HG02943 (cell line): ENCODE results near the gene IER3.

Experiments used
- ATAC-seq: cut with Tn5 transposase; IDR thresholded peaks from one replicate; pipeline ENCODE4 v1.9.1; 2021; ENCODE audit warnings: mild to moderate bottlenecking, low read depth, moderate library complexity; ENCODE audit not compliant: unreplicated experiment

Gene IER3

DNA sequence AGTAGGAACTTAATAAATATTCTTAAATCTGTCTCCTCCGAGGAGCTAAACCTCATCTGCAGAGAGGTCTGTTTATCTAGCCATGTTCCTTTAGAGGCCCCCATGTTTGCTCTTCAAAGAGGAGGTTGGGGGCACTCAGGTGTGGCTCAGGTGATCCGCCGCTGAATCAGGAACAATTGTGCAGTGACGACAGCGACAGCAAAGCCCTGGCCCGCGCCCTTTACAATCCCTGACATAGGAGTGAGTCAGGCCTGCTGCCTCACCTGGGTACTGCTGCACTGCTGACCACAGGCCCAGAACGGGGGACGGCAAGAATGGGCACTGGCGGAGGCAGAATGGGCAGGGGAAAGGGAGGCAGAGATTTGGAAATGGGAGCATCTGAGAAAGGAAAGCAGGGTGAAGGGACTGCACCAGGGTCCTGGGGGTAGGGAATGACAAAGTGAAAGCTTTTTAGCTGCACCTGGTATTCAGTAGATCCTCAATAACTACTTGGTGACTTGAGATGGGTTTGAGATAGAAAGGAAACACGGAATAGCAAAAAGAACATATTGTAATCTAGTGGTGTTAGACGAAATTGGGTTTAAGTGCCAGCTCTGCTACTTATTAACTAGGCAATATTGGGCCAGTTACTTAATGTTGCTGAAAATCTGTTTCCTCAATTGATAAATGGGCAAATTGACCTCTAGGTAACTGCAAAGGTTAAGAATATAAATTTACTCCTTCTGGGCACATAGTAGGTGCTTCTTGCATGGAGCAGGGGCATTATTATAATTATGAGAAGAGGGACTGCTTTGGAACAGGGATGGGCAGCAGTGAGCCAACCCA lies 5.4 kb upstream of the IER3 start:
- no peak for ATAC-seq

DNA sequence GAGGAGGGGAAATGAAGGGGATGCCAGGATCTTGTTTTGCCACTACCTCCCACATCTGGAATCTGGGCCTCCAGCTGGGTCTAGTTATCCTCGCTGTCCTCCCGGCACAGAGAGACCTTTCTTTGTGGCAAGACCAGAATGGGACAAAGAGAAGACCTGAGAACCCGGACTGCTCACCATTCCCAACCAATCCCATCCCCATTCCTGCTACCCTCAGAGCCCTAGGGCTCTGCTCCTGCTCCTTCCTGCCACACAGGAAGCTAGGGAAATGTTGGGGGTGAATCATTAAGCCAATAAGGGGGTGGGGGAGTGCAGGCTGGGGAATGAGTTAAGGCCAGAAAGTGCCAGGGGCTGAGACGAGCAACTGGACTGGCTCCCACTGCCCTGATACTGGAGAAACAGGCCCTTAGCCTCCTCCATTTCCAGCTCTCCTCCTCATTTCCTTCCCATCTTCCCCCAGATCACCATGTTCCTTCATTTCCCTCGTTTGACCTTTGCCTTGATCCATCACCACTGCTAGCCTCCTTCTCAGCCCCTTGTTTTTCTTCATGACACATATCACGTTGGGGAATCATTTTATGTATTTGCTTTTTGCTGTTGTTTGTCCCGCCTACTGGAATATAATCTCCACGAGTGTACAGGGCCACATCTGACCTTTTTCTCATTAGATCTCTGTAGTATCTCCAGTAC lies 4.6 kb upstream of the IER3 start:
- ATAC-seq = no peak

DNA sequence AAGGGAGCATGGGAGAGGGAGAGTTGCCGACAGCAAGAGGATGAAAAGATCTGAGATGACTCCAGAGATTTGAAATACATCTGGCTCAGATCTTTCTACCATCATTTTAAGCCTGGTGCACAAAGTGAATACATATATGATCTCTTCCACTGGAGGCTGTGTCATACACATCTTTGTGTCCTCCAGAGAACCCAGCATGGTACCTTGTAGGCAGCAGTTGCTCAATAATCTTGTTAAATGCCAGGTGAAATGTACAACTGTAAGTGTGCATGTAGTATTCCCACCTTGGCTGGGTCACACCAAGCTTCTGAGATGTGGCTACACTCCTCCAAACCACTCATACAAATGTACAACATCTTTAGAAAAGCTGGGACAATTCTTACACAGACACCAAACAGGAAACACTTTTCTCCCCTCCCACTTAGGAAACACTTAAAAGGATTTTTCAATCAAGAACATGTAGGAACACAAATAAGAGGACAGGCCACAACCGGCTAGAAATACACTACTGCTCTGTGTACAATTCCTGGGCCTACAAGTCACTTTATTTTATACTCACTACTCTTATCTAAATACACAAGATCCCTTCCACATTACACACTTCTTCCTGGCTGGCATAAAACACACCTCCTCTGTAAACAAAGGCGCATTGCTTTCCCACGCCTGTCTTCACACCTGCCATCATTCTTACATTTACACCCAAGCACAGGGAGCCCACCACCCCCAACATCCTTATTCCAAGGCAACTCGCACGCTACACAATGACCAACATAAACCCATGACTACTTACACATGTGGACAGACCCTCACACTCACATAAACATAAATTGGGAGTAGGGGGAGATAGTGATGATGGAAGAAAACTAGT lies 3.8 kb upstream of the IER3 start:
- no peak for ATAC-seq

DNA sequence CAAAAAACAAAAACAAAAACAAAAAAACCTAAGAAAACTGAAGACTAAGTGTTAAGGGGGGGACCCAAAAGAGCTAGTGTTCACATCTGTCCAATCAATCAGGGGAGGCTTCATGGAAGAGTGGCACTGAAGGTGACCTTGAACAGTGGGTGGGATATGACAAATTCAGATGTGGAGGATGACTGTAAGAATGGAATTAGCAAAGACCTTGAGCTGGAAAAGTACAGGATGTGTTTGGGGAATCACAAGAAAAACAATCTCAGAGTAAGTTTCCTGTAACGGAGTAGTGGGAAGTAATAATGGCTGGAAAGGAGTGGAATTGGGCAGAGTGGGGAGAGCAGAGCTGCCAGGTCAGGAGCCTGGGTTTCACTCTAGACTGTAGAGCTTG lies 2.9 kb upstream of the IER3 start:
- ATAC-seq = no peak

DNA sequence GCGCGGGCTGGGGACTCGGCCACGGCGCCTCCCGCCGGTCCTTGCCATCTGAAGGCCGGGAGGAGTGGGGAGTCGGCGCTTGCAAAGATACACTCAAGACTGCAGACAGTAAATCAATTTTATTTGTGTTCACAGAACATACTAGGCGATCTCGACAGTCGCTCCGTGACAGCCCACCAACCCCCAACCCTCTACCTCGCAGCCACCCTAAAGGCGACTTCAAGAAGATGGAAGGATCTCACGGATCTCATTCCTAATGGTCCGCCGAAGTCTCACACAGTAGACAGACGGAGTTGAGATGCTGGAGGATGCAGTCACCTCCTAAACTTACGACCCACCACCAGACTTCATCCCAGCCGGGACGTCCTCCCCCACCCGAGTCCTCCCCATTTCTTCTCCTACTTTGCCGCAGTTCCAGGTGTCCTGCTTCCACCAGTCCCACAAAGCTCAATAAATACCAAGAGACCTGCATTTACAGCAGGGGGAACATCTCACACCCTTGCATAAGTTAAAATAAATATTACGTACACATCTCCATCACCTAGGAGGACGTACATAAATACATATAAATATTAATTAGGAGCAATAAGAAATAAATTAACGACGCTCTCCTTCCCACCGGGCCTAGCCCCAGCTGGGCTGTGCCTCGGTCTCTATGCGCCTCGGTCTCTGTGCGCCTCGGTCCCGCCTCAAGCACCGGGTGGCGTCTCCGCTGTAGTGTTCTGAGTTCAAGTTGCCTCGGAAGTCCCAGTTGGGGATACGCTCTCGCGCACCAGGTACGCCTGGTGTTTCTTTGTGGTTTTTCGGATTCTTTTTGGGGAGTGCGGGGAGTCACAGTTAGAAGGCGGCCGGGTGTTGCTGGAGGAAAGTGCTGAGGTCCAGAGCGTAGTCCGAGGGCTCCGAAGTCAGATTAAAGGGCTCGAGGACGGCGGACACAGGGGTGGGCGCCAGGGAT lies 971 bp downstream of the IER3 start:
- no peak for ATAC-seq

DNA sequence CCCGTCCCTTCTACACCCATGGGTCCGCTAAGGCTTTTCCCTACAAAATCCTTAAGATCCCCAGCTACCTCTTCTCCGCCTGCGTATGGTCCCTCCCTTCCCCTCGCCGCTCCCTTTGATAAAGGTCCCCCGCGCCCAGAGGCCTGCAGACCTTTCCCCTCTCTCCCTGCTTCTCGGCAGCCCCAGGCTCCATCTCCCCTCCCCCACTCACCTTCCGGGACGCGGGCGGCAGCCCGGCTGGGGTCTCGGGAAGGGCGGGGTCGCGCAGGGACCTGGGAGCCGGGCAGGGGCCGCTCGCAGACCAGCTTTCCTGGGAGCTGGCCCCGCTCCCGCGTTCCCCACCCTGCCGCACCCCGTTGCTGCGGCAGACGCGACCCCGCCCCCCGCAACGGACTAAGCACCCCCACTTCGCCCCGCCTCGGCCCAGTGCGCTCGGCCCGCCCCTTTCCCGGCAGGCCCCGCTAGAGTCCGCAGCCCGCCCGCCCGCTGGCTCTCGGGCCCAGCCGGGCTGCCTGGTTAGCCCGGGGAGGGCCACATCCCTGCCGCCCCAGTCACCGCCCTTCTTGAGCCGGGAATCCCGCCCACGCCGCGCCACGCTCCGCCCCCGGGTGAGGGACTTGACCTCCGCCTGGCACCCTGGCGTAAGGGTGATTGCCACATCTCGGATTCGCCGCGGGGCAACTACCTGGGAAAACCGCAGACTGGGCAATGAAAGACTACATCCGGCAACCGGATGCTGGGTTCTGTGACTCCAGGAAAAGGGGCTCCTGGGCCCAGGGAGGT lies 1.8 kb downstream of the IER3 start, which contains the start of gene FLOT1:
Gene FLOT1, minus strand, starts transcription at position 372 of the 783 bp plus-strand sequence. CDS start 498 bp downstream, outside the sequence.
- peak; percentile 62 for ATAC-seq

DNA sequence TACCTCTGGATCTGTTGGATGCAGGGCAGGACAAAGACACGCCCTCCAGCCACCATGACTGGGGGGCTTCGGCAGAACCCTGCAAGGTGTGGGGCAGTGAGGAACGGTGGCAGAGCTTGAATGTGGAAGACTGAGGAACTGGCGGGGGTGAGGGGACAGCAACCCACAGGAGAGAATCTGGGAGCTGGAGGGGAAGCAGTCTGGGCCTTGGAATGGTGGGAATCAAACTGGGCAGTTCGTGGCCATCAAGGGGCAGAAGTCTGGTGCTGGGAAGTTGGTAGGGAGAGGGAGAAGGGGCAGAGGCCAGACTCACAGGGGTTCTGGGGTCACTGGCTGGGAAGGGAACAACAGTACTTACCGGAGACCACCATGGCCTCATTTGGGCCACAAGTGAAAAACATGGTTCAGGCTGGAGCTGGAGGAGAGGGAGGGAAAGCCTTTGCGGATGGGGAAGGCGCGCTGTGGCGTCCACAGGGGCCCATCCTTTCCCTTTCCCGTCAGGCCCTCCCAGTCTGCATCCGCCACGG lies 2.5 kb downstream of the IER3 start:
- ATAC-seq = no peak

DNA sequence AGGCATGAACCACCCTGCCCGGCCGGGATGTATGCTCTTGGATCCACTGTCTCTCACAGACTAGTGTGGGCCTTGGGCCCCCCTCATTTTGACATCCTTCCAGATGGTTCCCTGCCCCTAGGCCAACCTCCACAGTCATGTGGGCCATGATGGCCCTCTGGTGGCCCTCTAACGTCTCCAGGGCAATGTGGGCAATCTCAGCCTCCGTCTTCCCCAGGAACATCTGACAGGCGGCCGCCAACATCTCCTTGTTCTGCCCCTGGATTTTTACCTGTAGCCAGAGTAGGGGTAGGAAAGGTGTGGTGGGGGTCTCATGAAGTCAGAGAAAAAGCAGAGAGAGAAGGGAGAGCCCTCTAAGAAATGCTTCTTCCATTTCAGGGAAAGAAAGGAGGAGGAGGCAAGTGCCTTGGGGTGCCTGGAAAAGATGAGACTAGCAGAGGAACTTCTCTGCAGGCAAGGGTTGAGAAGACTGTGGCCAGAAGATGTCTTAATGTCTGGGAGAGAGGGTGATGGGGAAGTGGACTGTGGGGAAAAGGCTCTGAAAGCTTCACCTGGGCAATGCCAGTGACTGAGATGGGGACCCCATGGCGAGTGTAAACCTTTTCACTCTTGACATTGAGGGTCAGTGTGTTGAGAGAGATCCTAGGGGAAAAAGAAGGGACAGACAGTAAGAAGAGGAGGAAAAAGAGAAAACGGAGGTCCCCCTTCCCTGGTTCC lies 3.1 kb downstream of the IER3 start:
- no peak for ATAC-seq

DNA sequence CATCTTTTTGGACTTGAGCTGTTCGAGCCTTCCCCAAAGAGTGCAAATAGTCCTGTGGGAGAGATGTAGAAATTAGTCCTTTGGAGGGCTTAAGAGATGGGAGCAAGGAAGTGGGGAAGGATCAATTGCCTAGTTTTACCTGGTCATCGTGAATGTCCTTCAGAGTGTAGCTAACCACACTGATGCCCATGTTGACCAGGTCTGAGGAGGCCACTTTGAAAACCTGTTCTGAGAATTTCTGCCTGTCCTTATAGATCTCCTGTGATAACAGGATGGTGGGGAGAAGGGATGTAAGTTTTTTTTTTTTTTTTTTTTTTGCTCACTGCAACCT lies 3.8 kb downstream of the IER3 start:
- no peak for ATAC-seq

DNA sequence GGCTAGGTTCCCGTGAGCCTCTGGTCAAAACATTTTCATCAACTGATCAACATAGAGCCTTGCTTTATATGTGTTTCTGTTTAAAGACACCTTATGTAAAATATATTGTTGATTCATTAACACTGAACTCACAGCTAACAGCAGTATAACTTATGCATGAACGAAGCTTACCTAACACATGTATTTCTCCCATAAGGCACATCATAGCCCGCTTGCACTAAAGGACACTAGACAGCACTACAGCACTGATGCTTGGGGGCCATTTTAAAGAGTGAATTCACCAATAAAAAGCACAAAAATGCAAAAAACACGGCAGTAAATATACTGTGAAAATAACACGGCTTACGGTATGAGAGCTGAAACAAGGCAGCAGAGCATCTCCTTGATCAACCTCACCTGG lies 5.8 kb downstream of the IER3 start:
- ATAC-seq = no peak

DNA sequence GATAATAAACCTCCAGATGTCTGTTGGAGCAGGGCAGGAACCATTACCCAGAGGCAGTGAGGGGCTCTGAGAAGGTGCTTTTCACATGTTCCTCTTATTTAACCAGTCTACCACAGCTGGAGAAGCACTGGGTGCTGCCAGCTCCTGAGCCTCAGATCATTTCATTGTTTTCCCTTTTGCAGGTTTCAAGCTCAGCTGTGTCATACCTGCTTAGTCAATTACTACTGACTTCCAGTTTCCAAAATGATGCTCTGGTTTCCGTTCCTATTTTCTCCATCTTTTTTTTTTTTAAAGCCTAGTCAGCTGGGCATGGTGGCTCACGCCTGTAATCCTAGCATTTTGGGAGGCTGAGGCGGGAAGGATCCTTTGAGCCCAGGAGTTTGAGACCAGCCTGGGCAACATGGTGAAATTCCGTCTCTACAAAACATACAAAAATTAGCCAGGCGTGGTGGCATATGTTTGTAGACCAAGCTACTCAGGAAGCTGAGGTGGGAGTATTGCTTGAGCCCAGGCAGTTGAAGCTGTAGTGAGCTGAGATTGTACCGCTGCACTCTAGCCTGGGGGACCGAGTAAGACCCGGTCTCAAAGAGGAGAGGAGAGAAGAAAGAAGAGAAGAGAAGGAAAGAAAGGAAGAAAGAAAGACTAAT lies 8.6 kb downstream of the IER3 start:
- ATAC-seq = no peak

DNA sequence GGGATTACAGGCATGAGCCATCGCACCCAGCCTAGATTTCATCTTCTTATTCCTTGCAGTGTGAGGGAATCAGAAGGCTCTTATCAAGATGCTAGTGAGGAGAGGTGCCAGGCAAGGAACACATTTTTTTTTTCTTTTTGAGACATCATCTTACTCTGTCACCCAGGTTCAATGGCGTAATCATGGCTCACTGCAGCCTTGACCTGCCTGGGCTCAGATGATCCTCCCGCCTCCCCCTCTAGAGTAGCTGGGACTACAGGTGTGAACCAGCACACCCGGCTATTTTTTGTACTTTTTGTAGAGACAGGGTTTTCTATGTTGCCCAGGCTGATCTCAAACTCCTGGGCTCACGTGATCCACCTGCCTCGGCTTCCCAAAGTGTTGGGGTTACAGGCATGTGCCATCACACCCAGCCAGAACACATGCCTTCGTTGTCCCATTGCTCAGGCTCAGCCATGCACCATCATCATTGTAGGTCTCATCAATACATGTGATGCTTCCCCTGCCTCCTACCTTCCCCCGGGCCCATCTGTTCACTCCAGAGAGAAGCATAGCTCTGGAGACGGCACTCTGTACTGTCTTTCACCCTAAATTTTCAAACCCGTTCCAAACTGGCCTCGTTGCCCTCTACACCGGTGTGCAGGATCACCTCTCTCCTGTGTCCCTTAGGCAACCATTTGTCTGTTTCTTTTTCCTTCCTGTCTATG lies 12.0 kb downstream of the IER3 start:
- no peak for ATAC-seq

DNA sequence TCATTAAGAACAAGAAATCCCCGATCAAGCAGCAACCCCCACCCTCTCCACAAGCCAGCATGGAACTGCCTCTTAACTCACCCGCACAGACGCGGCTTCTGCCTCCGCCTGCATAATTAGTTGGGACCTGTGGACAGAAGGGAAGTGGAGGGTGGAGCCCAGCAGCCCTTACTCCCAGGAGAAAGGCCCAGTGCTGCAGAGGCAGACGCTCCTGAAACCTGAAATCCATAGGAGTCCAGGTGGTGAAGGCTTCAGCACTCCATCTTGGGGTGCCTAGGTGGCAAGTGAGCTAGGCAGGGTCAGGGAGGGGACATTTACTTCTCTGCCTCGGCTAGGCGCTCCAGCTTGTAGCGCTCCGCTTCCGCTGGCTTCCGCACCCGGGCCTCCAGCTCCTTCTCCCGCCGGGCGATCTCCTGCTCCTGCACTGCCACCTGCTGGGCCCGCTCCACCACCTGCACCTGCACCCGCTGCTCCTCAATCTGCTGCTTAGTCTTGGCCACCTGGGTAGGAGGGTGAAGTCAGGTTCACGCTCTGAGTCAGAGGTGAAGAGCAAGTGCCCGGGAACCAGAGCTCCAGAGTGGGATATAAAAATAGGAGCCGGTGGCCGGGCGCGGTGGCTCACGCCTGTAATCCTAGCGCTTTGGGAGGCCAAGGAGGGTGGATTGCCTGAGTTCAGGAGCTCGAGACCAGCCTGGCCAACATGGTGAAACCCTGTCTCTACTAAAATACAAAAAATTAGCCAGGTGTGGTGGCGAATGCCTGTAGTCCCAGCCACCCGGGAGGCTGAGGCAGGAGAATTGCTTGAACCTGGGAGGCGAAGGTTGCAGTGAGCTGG lies 13.5 kb downstream of the IER3 start:
- ATAC-seq = no peak

DNA sequence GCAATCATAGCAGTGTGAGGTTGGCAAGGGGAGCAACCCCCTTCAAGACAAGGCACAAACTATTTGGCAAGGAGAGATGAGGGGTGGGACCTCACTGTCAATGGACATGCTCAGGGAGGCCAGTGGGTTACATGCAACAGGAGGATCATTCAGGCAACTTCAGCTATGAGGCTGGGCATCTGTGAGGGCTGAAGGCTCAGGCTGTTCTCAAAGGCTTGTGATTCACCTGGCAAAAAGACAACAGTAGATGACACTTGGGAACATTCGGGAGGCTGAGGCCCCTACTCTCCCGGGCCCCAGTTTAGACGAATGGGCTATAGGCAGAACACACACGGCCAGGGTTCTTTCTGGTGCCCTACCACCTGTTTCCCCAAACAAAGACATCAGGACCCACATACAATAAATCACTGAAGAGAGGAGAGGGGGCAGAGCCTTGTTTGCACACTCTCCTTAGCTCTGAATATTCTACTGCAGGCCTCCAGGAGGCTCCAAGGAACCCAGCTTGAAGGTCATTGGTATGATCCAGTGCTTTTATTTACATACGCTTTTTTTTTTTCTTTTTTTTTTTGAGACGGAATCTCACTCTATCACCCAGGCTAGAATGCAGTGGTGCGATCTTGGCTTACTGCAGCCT lies 16.3 kb downstream of the IER3 start:
- no peak for ATAC-seq

DNA sequence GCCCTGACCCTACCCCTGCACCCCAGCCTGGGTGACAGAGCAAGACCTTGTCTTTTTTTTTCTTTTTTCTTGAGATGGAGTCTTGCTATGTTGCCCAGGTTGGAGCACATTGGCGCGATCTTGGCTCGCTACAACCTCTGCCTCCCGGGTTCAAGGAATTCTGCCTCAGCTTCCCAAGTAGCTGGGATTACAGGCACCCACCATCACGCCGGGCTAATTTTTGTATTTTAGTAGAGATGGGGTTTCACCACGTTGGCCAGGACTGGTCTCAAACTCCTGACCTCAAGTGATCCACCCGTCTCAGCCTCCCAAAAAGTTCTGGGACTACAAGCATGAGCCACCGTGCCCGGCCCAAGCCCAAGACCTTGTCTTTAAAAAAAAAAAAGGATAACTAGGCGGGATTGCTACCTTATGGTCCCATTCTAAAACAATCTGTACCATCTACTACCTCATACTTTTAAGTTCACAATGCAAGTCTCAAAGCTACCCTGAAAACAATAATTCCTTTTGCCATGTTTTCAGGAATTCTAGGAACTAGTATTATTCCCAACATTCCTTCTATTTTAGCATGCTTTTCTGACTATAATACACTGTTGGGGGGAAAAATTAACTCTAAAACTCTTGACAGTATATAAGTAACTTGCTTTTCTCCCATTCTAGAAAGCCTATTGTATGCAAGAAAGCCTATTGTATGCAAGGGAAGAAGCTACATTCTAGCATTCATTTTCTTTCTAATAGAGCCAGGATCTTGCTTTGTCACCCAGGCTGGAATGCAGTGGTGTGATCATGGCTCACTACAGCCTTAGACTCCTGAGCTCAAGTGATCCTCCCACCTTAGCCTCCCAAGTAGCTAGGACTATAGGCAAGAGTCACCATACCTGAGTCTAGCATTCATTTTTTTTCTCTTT lies 17.6 kb downstream of the IER3 start:
- no peak for ATAC-seq
